Left ventricle myocardium superior (tissue), 1 donor: ENCODE data around the gene PIAS1. TPM values are rescaled to one million over a fixed set of nuclear protein-coding genes. Genes with fewer than 3 reads are reported as not detected.
A peak's percentile ranks its signal among the peaks of the same experiment; 100 is the strongest.
"Not testable (repeated sequence)": the region's sequence is repeated elsewhere in the genome, so short reads cannot be mapped to it uniquely, and the experiment has no call there.

Source experiments
- ATAC-seq: fragments of 200-7000 bp; cut with Tn5 transposase; one replicate; pipeline ENCODE4 v1.9.1; 2020; ENCODE audit warnings: mild to moderate bottlenecking, moderate library complexity
- DNase-seq: peaks from one replicate; pipeline ENCODE4 v3.0.0-alpha.2; 2020
- intact Hi-C: fragments of 100-400 bp; cut with micrococcal nuclease; formaldehyde crosslinking; loops from one replicate; pipeline ENCODE4 v1.11.0; 2022
- total RNA-seq: library from RNA; stranded (reverse); fragmentation: NEBNext Ultra II Directional; extraction: Animal tissue kit (Norgen Biotek cat#: 25700); gene quantifications from one replicate; pipeline ENCODE4 v1.2.1, GENCODE V29; 2021
- donor health status: DM: no; HTN: yes; CAD: no; lungs with severe emphysema.

PIAS1 gene
- total RNA-seq, 1 donor from 2014 or later: 27.2 TPM

- intact Hi-C loops, ATAC-seq, DNase-seq: not testable (repeated sequence)
These were observed 167.7 kb downstream of the PIAS1 start for GRCh38 chr15:68221530-68222431.

GRCh38 chr15:68222432-68222743 is 168.3 kb downstream of the PIAS1 start:
- intact Hi-C loops, ATAC-seq, DNase-seq: not testable (repeated sequence)

- ATAC-seq (no peak), DNase-seq (no peak)
- intact Hi-C loops: no loop called here
These were observed 169.1 kb downstream of the PIAS1 start for GRCh38 chr15:68223171-68223570.

GRCh38 chr15:68224108-68224507 is 170.0 kb downstream of the PIAS1 start:
- no peak for DNase-seq
- intact Hi-C loops: no loop called here
- no peak for ATAC-seq

GRCh38 chr15:68224546-68225250 is 170.6 kb downstream of the PIAS1 start:
- DNase-seq: no peak
- ATAC-seq: no peak
- intact Hi-C loops: no loop called here

GRCh38 chr15:68225442-68225841 is 171.3 kb downstream of the PIAS1 start:
- DNase-seq, intact Hi-C loops, ATAC-seq: not testable (repeated sequence)

GRCh38 chr15:68227643-68228142 is 173.6 kb downstream of the PIAS1 start:
- intact Hi-C loops: no loop called here
- DNase-seq: no peak
- no peak for ATAC-seq

GRCh38 chr15:68228143-68228970 is 174.2 kb downstream of the PIAS1 start:
- intact Hi-C loops: no loop called here
- DNase-seq (no peak), ATAC-seq (no peak)

- intact Hi-C loops: no loop called here
- DNase-seq: peak; percentile 47
- peak; percentile 2 for ATAC-seq
These were observed 174.9 kb downstream of the PIAS1 start for GRCh38 chr15:68228971-68229385.

GRCh38 chr15:68229386-68230156 is 175.5 kb downstream of the PIAS1 start, which contains the start of gene CLN6:
TSS of gene CLN6 (minus strand) at chr15:68229728. CDS start at chr15:68229584, 144 bp downstream.
- ATAC-seq (peak; percentile 98), DNase-seq (peak; percentile 90)
- intact Hi-C loops: no loop called here

- no peak for ATAC-seq
- intact Hi-C loops: no loop called here
- no peak for DNase-seq
These were observed 176.3 kb downstream of the PIAS1 start for GRCh38 chr15:68230157-68231100.

- ATAC-seq (no peak), DNase-seq (no peak)
- intact Hi-C loops: no loop called here
These were observed 177.1 kb downstream of the PIAS1 start for GRCh38 chr15:68231102-68231818.

GRCh38 chr15:68232449-68232848 is 178.3 kb downstream of the PIAS1 start:
- ATAC-seq: no peak
- intact Hi-C loops: no loop called here
- no peak for DNase-seq

GRCh38 chr15:68232937-68233336 is 178.8 kb downstream of the PIAS1 start:
- intact Hi-C loops: no loop called here
- ATAC-seq (no peak), DNase-seq (no peak)

- no peak for DNase-seq
- intact Hi-C loops: no loop called here
- no peak for ATAC-seq
These were observed 179.9 kb downstream of the PIAS1 start for GRCh38 chr15:68234060-68234459.

GRCh38 chr15:68234520-68234919 is 180.4 kb downstream of the PIAS1 start:
- DNase-seq, intact Hi-C loops, ATAC-seq: not testable (repeated sequence)

- DNase-seq: no peak
- ATAC-seq: no peak
- intact Hi-C loops: no loop called here
These were observed 180.9 kb downstream of the PIAS1 start for GRCh38 chr15:68235022-68235421.
